Fibroblast of skin of left quadriceps (primary cell): ENCODE measurements around the gene MYOM1.
A peak's percentile ranks its signal among the peaks of the same experiment; 100 is the strongest.
"Not testable (repeated sequence)": the region's sequence is repeated elsewhere in the genome, so short reads cannot be mapped to it uniquely, and the experiment has no call there.

Source experiments
- DNase-seq, 2 experiments: peaks; one replicate each; pipeline ENCODE4 v3.0.0-alpha.2; 2013; ENCODE audit warnings: low read depth in 2 of 2

MYOM1 gene

GRCh38 chr18:3086871-3087270 lies 132.9 kb downstream of the MYOM1 start:
- no peak for DNase-seq

GRCh38 chr18:3085612-3086011 lies 134.2 kb downstream of the MYOM1 start:
- no peak for DNase-seq

GRCh38 chr18:3084206-3084605 lies 135.6 kb downstream of the MYOM1 start:
- no peak for DNase-seq

- no peak for DNase-seq
These were observed 136.0 kb downstream of the MYOM1 start for GRCh38 chr18:3083766-3084165.

- peak; percentile 50 to 52 for DNase-seq
These were observed 138.2 kb downstream of the MYOM1 start for GRCh38 chr18:3081584-3081991.

- no peak for DNase-seq
These were observed 140.1 kb downstream of the MYOM1 start for GRCh38 chr18:3079653-3080052.

GRCh38 chr18:3075491-3075890 lies 144.3 kb downstream of the MYOM1 start:
- DNase-seq = no peak

- no peak for DNase-seq
These were observed 145.7 kb downstream of the MYOM1 start for GRCh38 chr18:3074087-3074486.

- DNase-seq = not testable (repeated sequence)
These were observed 146.4 kb downstream of the MYOM1 start for GRCh38 chr18:3073353-3073752.

- DNase-seq = no peak
These were observed 148.1 kb downstream of the MYOM1 start for GRCh38 chr18:3071676-3072075.

- no peak for DNase-seq
These were observed 149.9 kb downstream of the MYOM1 start for GRCh38 chr18:3069671-3070433.

- DNase-seq = no peak
These were observed 152.0 kb downstream of the MYOM1 start for GRCh38 chr18:3067722-3068121.

- DNase-seq = no peak
These were observed 152.6 kb downstream of the MYOM1 start for GRCh38 chr18:3067165-3067661.

GRCh38 chr18:3066341-3067110 lies 153.2 kb downstream of the MYOM1 start:
- DNase-seq = no peak

GRCh38 chr18:3063766-3064165 lies 156.0 kb downstream of the MYOM1 start:
- not testable (repeated sequence) for DNase-seq

- no peak for DNase-seq
These were observed 156.7 kb downstream of the MYOM1 start for GRCh38 chr18:3062798-3063680.

- DNase-seq = no peak
These were observed 158.0 kb downstream of the MYOM1 start for GRCh38 chr18:3061581-3062312.

- DNase-seq = no peak
These were observed 158.8 kb downstream of the MYOM1 start for GRCh38 chr18:3060667-3061580.

GRCh38 chr18:3059272-3059671 lies 160.5 kb downstream of the MYOM1 start:
- no peak for DNase-seq
